PC-3 (cell line): ENCODE results near the gene QRSL1. TPM values are rescaled to one million over a fixed set of nuclear protein-coding genes. Genes with fewer than 3 reads are reported as not detected.
"Not testable (repeated sequence)": the region's sequence is repeated elsewhere in the genome, so short reads cannot be mapped to it uniquely, and the experiment has no call there.

Experiments
- ATAC-seq: fragments of 200-7000 bp; cut with Tn5 transposase; 2 replicates; pipeline ENCODE4 v1.9.1; 2020; ENCODE audit warnings: mild to moderate bottlenecking, moderate library complexity
- BruUV-seq: library from RNA; stranded (reverse); fragments of 400-500 nt; replicated peaks from 2 replicates; lab custom pipeline; 2021; lab: Mats Ljungman, UMichigan
- CTCF ChIA-PET: fragments of 300-600 bp; sonication (Branson Sonifier 250); formaldehyde crosslinking; loops from one replicate; lab custom pipeline; 2022; ENCODE audit warnings: antibody characterized with exemption; lab: Charles Lee
- POLR2A ChIA-PET: fragments of 300-600 bp; sonication (Branson Sonifier 250); formaldehyde crosslinking; loops from one replicate; lab custom pipeline; 2022; ENCODE audit warnings: antibody characterized with exemption; ENCODE audit not compliant: unreplicated experiment; lab: Charles Lee
- DNase-seq: peaks from one replicate; pipeline ENCODE4 v3.0.0-alpha.2; 2015
- H2AFZ ChIP-seq: fragments of 300-600 bp; sonication (generic); 2 replicates; pipeline ENCODE4 v1.6.0; 2016; ENCODE audit warnings: antibody characterized with exemption, low read length
- H3F3A ChIP-seq: fragments of 300-600 bp; sonication (generic); one replicate; pipeline ENCODE4 v1.6.0; 2017; ENCODE audit warnings: antibody characterized with exemption, low read length, control low read depth, mild to moderate bottlenecking; ENCODE audit not compliant: unreplicated experiment
- H3K27ac ChIP-seq: fragments of 300-600 bp; sonication (generic); 2 replicates; pipeline ENCODE4 v1.5.1; 2016; ENCODE audit warnings: mild to moderate bottlenecking, low read length
- H3K27me3 ChIP-seq: fragments of 300-600 bp; sonication (generic); 2 replicates; pipeline ENCODE4 v1.6.1; 2016; ENCODE audit warnings: low read length, mixed read lengths
- H3K36me3 ChIP-seq: fragments of 300-600 bp; sonication (generic); 2 replicates; pipeline ENCODE4 v1.6.1; 2016; ENCODE audit warnings: low read depth, mixed run types, low read length, mixed read lengths
- H3K4me1 ChIP-seq: fragments of 300-600 bp; sonication (generic); 2 replicates; pipeline ENCODE4 v1.5.1; 2016; ENCODE audit warnings: low read length; ENCODE audit not compliant: insufficient read depth
- H3K4me2 ChIP-seq: fragments of 300-600 bp; sonication (generic); 2 replicates; pipeline ENCODE4 v1.6.0; 2016; ENCODE audit warnings: low read length
- H3K4me3 ChIP-seq: fragments of 300-600 bp; sonication (generic); 2 replicates; pipeline ENCODE4 v1.5.1; 2016; ENCODE audit warnings: mild to moderate bottlenecking, low read length, mixed read lengths
- H3K79me2 ChIP-seq: fragments of 300-600 bp; sonication (generic); 2 replicates; pipeline ENCODE4 v1.6.1; 2017; ENCODE audit warnings: low read length, mixed read lengths
- H3K9ac ChIP-seq: fragments of 300-600 bp; sonication (generic); 2 replicates; pipeline ENCODE4 v1.6.0; 2016; ENCODE audit warnings: mild to moderate bottlenecking, low read length
- H3K9me2 ChIP-seq: fragments of 300-600 bp; sonication (generic); replicated peaks from 2 replicates; pipeline ENCODE4 v1.6.1; 2016; ENCODE audit warnings: mixed run types, low read length, mixed read lengths
- H3K9me3 ChIP-seq: fragments of 300-600 bp; sonication (generic); 2 replicates; pipeline ENCODE4 v1.6.1; 2016; ENCODE audit warnings: low read length, mixed read lengths
- H4K20me1 ChIP-seq: fragments of 300-600 bp; sonication (generic); 2 replicates; pipeline ENCODE4 v1.6.1; 2016; ENCODE audit warnings: low read length, mixed read lengths
- EZH2 ChIP-seq: fragments of 300-600 bp; sonication (generic); IDR thresholded peaks from one replicate; pipeline ENCODE4 v1.6.1; 2017; ENCODE audit warnings: antibody characterized with exemption, mild to moderate bottlenecking, low read length; ENCODE audit not compliant: unreplicated experiment
- EZH2phosphoT487 ChIP-seq: fragments of 300-600 bp; sonication (generic); IDR thresholded peaks from 2 replicates; pipeline ENCODE4 v1.6.1; 2018; ENCODE audit warnings: mild to moderate bottlenecking, antibody characterized with exemption, low read length, borderline replicate concordance
- intact Hi-C: fragments of 100-400 bp; cut with micrococcal nuclease; formaldehyde crosslinking; loops from 2 replicates; pipeline ENCODE4 v1.9.0; 2023
- total RNA-seq: library from RNA; depleted of rRNA; stranded (reverse); fragments of >200 nt; gene quantifications from 2 replicates; pipeline ENCODE4 v1.2.3, GENCODE V29; 2014
- TF ChIP-seq, protein P1 (sequence below): fragments of 300-600 bp; sonication (generic); conservative IDR thresholded peaks from 2 replicates; pipeline ENCODE4 v1.5.1; 2017; ENCODE audit warnings: antibody characterized with exemption, low read depth, mild to moderate bottlenecking, low read length

The QRSL1 gene
- total RNA-seq, 1 experiment from 2014 or later = 10.0 TPM

DNA sequence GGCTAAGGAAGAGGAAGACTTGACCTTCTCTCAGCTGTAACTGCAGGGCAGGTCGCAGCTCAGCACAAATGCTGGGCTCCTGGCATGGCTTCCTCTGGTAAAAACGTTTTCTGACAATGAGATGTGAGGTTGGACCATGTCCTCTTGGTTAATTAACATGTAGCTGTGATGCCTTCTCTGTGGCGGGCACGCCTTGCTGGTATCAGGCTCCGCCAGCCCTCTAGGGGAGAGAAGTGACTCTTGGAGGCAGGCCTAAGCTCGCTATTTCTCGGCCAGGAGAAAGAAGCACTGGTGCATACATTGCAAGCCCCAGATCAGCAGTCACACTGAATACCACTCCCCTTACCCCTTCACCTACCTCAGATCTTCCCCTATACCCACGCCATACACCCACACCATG is 65.0 kb downstream of the QRSL1 start:
- Histone ChIP-seq H3K9me3 (no peaks in the 10 kb centered on the region), H3K4me2 (no peak overlapping the region), H4K20me1 (no peaks in the 10 kb centered on the region), H3K27ac (no peak overlapping the region), H3K79me2 (no peaks in the 10 kb centered on the region), H3K4me1 (peaks cover 17% of the 10 kb centered on the region), H2AFZ (no peak overlapping the region), H3F3A (no peaks in the 10 kb centered on the region), H3K9ac (no peak overlapping the region), H3K9me2 (no peaks in the 10 kb centered on the region), H3K4me3 (no peak overlapping the region), H3K36me3 (no peaks in the 10 kb centered on the region), H3K27me3 (no peaks in the 10 kb centered on the region)
- ChIA-PET POLR2A (no interaction called here), CTCF (interaction anchor here (0.5 kb wide), 1 partner anchor 285 kb away, joined by 3 read pairs; no protein-coding TSS in a partner anchor)
- intact Hi-C loops = no loop called here
- DNase-seq (no peak), ATAC-seq (no peak)
- TF ChIP-seq EZH2 (no peak), EZH2phosphoT487 (no peak)
- TF ChIP-seq, protein P1, sequence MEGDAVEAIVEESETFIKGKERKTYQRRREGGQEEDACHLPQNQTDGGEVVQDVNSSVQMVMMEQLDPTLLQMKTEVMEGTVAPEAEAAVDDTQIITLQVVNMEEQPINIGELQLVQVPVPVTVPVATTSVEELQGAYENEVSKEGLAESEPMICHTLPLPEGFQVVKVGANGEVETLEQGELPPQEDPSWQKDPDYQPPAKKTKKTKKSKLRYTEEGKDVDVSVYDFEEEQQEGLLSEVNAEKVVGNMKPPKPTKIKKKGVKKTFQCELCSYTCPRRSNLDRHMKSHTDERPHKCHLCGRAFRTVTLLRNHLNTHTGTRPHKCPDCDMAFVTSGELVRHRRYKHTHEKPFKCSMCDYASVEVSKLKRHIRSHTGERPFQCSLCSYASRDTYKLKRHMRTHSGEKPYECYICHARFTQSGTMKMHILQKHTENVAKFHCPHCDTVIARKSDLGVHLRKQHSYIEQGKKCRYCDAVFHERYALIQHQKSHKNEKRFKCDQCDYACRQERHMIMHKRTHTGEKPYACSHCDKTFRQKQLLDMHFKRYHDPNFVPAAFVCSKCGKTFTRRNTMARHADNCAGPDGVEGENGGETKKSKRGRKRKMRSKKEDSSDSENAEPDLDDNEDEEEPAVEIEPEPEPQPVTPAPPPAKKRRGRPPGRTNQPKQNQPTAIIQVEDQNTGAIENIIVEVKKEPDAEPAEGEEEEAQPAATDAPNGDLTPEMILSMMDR = no peak
- BruUV-seq = no TSS peak

DNA sequence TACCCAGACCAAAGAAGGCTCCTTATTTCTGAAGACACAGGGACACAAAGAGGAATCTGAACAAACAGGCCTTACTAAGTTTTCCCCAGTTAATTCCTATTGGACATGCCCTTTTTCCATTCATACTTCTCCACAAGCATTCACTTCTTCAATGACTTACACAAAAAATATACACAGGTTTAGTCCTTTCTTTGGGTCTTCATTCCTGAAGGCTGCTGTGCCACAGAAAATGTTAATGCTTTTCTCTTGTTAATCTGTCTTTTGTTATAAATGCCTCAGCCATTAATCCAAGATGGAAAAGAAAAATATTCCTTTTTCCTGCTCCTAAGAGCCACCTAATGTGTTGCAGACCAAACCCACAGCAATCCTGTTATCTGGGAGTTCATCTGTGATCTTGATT is 71.2 kb downstream of the QRSL1 start:
- no peaks in the 10 kb centered on the region for H3K27me3 ChIP-seq

DNA sequence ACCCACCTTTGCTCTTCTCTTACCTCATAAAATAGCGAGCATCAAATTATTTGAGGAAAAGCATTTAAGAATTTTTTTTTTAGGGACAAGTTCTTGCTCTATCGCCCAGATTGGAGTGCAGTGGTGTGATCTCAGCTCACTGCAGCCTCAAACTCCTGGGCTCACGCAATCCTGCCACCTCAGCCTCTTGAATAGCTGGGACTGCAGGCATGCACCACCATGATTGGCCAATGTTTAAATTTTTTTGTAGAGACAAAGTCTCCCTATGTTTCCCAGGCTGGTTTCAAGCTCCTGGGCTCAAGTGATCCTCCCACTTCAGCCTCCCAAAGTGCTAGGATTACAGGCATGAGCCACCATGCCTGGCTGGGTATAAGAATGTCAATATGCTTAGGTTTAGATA is 71.8 kb downstream of the QRSL1 start:
- H3K79me2 ChIP-seq, H3K36me3 ChIP-seq, BruUV-seq, H3K4me1 ChIP-seq, H2AFZ ChIP-seq, H4K20me1 ChIP-seq, H3F3A ChIP-seq, intact Hi-C loops, H3K4me3 ChIP-seq, POLR2A ChIA-PET, H3K27me3 ChIP-seq, H3K27ac ChIP-seq, H3K4me2 ChIP-seq, ATAC-seq, H3K9me2 ChIP-seq, H3K9me3 ChIP-seq, H3K9ac ChIP-seq, DNase-seq, CTCF ChIA-PET: not testable (repeated sequence)

More for the DNA sequence above, 71.2 kb downstream of the QRSL1 start:
- ChIA-PET POLR2A (no interaction called here), CTCF (no interaction called here)
- no peaks in the 10 kb centered on the region for H3K4me1 ChIP-seq
- no TSS peak for BruUV-seq
- intact Hi-C loops = no loop called here
- DNase-seq = no peak
- no peaks in the 10 kb centered on the region for H3F3A ChIP-seq
- H4K20me1 ChIP-seq = no peaks in the 10 kb centered on the region
- H3K36me3 ChIP-seq = no peaks in the 10 kb centered on the region
- H2AFZ ChIP-seq = no peak overlapping the region
- TF ChIP-seq EZH2 (no peak), EZH2phosphoT487 (no peak)
- TF ChIP-seq, protein P1 = no peak
- H3K79me2 ChIP-seq = no peaks in the 10 kb centered on the region
- H3K9me2 ChIP-seq = no peaks in the 10 kb centered on the region
- H3K27ac ChIP-seq = no peak overlapping the region
- H3K9me3 ChIP-seq = no peaks in the 10 kb centered on the region
- H3K4me3 ChIP-seq = no peak overlapping the region
- H3K4me2 ChIP-seq = no peak overlapping the region
- H3K9ac ChIP-seq = no peak overlapping the region
- no peak for ATAC-seq
